Measurements from ENCODE around the gene UGP2.

UGP2 gene

DNA sequence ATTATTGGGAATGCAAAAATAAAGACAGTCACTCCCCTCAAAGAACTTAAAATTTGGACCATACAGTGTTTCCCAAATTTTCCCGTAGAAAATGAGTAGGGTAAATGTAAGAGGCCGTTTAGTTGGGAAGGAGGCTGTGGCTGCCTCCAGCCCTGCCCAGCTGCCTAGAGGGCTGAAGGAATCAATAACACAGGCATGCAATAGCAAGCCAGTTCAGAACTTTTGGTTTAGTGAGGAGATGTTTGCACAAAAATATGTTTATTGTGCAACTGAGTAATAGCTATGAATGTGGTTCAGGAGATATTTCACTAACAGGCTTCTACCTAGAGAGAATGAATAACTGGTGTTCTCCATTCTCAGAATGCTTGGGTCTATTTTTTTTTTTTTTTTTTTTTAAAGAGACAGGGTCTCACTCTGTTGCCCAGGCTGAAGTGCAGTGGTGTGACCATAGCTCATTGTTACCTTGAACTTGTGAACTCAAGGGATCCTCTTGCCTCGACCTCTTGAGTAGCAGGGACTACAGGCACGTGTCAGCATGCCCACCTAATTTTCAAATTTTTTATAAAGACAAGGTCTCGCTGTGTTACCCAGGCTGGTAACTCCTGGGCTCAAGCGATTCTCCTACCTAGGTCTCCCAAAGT lies 23.6 kb downstream of the UGP2 start:
- DNase-seq (ENCODE audit: low read depth in 2 of 2), result no peak

GRCh38 chr2:63866009-63866709 lies 24.5 kb downstream of the UGP2 start:
- DNase-seq (ENCODE audit: low read depth in 2 of 2), result no peak

DNA sequence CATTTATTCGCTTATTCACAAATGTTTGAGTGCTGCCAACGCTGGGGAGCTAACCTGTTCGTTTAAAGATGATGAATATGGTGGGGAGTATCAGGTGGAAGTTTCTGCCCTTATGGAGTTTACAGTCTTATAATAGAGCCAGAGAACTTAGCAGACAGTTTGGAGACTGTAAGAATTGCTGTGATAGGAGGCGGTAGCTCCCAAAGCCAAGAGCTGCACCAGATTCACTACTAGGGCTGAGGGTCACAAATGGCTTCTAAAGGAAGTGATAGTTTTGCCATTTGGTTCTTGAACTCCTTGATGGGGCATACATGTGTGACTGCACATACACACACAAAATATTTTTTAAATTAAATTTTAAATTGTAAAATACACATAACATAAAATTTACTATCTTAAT lies 29.0 kb downstream of the UGP2 start:
- DNase-seq (ENCODE audit: low read depth in 2 of 2), result no peak

DNA sequence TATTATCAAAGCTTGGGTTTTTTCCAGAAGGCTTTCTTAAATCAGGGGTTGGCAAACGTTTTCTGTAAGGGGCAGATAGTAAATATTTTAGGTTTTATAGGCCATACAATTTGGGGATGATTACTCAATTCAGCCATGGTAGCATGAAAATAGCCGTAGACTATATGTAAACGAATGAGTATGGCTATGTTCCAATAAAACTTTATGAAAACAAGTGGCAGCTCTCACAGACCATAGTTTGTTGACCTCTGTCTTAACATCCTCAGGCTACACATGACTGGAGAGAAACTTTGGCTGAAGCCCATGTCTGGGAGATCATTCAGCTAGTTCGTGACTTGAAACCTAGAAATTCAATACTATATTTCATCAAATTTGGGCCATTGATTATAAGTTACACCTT lies 30.2 kb downstream of the UGP2 start:
- DNase-seq (ENCODE audit: low read depth in 2 of 2), result no peak

DNA sequence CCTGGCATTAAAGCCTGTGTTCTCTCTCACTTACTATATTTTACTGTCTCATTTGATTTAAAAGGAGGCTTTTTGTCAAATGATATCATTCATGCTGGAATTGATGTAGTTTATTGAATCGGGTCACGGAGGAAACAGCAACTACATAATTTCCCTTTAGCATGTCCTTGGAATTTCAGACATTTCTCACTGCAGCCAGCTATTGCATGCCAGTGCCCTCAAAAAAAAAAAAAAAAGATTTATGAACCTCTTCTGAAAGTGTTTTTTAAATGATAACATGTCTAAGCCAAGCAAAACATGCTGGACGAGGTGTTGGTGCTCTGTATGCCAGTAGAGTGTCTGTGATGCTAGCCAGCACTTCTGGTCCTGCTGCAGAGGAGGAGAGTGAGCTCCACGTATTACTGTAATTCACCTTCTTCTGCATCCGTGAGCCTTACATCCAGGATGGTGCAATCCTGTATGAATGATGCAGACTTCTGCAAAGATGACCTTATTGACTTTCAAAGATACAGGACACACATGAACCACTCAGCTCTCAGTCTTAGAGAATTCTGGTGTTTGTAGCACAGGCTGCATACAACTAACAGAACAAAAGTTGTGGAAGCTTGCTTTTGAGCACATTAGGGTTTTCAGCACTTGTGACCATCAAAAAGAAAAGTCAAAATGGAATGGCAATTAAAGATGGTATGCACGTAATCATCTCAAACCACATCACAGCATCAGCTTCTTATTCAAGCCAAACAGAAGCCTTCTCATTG lies 31.1 kb downstream of the UGP2 start:
- DNase-seq (ENCODE audit: low read depth in 2 of 2), result no peak

GRCh38 chr2:63874204-63875130 lies 32.8 kb downstream of the UGP2 start:
- no peak for DNase-seq (ENCODE audit: low read depth in 2 of 2)

DNA sequence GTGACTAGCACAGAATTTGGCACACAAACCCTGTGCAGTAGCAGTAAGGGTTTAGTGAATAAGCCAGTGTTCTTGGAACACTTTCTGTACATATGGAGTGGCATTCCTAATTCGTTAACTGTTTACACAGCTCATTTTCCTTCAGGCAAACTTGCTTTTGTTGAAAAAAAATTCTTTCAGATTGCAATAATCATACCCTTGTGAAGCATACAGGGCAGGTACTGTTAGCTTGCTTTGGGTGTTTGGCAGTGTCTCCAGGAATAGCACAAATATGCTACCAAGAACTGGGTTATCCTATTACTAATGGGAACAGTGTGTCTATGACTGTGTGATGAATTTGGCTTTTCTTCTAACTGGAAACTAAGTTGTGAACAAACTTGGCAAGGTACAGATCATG lies 33.4 kb downstream of the UGP2 start:
- DNase-seq (ENCODE audit: low read depth in 2 of 2), result no peak

DNA sequence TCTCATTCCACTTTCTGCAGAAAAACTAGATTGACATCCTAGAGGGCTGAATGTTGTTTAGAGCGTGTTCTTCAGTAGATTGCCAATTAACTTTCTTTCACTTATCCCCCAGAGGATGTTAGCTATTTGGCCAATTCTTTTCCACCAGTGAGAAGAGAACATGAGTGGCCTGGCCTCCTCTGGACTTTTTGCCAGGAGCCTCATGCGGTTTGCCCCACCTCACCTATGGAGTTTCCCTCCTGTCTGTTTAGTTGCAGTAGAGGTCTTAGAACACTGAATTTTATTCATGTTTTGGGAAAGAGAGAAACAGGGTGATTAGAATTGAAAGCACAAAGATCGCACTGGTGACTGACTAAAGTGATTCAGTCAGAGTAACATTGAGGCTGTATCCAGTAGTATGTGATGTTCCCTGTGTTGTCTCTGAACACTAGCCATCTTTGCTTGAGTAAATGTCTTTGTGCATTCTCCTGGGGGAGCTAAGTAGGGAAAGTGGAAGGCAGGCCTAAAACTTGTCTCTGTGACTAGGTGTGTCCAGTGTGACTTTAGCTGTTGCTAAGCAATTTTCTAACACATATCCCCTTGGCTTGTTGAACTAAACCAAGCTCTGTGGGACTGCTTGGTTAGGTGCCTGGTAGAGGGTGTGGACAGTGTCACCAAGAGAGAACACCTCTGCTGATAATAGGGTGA lies 34.0 kb downstream of the UGP2 start:
- DNase-seq (ENCODE audit: low read depth in 2 of 2), result no peak

- DNase-seq (ENCODE audit: low read depth in 2 of 2), result no peak
Measured at GRCh38 chr2:63876311-63876710, 34.6 kb downstream of the UGP2 start.

DNA sequence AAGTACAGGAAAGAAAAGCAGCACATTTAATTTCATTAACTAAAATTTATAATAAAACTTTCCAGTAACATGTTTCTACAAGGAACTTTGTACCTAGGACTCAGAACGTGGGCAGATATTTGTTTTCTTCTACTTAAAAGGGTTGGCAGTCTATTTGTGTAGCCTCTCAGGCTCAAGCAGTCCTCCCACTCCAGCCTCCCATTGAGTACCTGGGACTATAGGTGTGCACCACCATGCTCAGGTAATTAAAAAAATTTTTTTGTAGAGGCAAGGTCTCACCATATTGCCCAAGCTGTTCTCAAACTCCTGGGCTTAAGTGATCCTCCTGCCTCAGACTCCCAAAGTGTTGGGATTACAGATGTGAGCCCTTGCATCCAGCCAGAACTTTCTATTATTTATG lies 36.8 kb downstream of the UGP2 start:
- DNase-seq (ENCODE audit: low read depth in 2 of 2), result no peak

GRCh38 chr2:63879876-63880433 lies 38.3 kb downstream of the UGP2 start:
- DNase-seq (ENCODE audit: low read depth in 2 of 2), result no peak

DNA sequence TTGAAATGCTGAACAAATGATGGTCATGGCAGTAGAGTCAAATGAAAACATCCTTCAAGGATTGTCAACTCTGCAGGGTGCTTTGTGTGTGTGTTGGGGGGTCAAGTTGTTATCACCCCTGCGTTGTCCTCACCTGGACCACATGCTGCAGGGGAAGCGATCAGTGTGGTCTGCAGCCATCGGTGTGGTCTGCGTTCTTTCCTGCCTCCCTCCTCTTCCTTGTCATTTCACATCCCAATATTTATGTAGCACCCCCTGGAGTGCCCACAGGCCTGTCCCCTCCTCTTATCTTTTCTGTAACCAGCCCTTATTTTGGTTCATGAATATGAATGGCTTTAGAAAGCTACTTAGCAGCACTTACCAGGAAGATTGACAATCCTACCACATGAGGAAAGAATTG lies 38.9 kb downstream of the UGP2 start:
- DNase-seq (ENCODE audit: low read depth in 2 of 2), result no peak

DNA sequence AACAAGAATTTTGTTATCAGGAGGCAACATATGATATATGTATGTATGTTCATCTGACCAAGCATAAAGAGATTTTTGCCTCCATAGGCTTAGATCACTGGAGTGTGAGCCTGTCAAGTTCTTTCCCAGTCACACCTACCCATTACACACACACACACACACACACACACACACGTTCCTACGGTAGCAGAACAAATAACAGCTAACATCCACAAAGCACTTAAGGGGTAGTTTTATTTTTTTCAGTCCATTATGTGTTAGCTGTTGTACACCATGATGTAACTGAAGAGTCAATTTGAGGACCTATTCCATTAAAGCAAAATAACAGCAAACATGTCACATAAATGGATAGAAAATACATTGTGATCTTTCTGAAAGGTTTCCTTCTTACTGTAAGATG lies 39.5 kb downstream of the UGP2 start:
- no peak for DNase-seq (ENCODE audit: low read depth in 2 of 2)

DNA sequence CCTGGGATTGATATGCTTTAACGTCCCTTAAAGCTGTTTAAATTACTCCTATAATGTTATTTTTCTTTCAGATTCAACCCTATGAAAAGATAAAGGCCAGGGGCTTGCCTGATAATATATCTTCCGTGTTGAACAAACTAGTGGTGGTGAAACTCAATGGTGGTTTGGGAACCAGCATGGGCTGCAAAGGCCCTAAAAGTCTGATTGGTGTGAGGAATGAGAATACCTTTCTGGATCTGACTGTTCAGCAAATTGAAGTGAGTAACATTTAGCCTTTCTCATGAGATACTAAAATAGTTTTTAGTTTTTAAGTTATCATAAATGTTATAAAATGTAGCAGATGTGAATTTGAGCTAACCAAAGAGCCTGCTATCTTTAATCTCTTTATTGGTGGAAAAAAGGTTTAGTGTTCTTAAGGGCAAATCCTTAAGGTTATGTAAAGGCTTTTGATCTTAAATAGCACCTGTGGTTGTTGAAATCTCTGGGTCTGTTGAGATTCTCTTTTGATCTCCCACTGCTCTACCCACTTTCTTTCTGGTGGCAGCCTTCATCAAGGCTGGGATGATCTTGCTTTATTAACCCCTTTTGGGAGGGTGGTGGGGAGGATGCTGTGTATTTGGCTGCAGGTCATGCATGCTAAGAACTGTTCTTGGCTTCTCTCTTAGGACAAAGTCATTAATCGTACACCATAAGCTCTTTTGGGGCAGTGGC lies 40.9 kb downstream of the UGP2 start:
- no peak for DNase-seq (ENCODE audit: low read depth in 2 of 2)

DNA sequence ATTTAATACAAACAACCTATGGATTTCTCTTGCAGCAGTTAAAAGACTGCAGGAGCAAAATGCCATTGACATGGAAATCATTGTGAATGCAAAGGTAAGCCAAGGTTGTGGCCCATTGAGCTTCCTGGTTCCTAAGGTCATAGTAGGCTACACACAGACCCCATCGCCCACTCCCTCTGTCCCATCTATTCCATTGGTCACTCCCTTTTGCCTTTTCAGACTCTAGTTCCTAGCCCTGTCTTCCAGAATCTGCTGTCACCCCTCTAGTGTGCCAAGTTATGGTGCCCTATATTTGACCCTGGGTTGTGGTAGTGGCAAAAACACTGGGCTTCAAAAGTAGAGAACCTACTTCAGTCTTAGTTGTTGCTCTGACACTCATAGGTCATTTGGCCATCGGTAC lies 44.7 kb downstream of the UGP2 start:
- DNase-seq (ENCODE audit: low read depth in 2 of 2), result no peak

GRCh38 chr2:63888053-63888452 lies 46.4 kb downstream of the UGP2 start:
- DNase-seq (ENCODE audit: low read depth in 2 of 2), result no peak

GRCh38 chr2:63888490-63889402 lies 47.0 kb downstream of the UGP2 start:
- peak; percentile 4 to 25 for DNase-seq (ENCODE audit: low read depth in 2 of 2)

DNA sequence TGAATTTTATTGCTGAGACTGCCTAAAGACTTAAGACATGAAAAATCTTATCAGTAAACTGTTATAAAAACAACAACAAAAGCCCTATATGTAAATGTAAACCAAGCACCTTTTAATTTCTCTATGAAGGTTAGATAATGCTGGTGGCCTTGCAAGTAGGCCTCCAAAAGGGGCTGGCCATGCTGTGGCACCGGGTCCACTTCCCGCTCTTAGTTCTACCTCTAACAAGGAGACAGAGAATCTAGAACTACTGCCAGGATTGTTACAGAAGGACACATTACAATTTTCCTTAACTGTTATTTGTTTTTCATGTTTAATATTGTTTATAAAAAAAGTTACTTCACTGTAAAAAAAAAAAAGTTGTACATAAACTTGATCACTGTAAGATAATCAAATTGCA lies 49.0 kb downstream of the UGP2 start:
- DNase-seq (ENCODE audit: low read depth in 2 of 2), result no peak

DNA sequence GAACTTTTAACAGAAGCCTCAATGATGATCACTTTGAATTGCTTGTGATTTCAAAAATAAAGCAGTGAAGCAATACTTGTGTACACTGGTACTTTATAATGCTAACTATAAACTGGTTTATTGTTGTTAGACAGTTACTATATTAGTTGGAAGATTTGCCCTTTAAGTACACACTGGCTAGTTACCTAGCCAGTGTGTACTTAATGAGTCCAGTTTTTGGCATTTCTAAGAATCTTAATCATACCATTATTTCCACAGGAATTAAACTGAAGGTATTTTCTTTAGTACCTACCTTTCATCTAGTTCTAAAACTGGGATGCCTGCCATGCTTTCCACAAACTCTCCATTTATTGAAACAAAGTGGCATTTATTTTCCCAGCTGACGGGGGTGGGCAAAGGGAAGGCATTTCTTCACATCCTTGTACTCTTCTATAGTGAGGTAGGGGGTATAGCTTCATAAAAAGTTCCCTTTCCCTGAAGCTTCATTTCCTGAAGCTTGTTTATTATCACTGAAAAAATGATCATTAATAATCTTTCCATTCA lies 49.9 kb downstream of the UGP2 start:
- no peak for DNase-seq (ENCODE audit: low read depth in 2 of 2)
